SK-N-SH treated with all-trans-retinoic acid at 6 μM for 48 hours (cell line): ENCODE results near the gene BNC2.

Experiments used
- ARNTL ChIP-seq: fragments of 450-650 bp; formaldehyde crosslinking; IDR thresholded peaks from 2 replicates; pipeline ENCODE4 v1.5.0; 2020; ENCODE audit warnings: low read depth, mild to moderate bottlenecking, moderate library complexity, borderline replicate concordance
- BACH2 ChIP-seq: fragments of 250-450 bp; sonication (Bioruptor Pico); IDR thresholded peaks from 2 replicates; pipeline ENCODE4 v1.9.0; 2021; ENCODE audit warnings: mild to moderate bottlenecking, borderline replicate concordance
- ESRRG ChIP-seq: fragments of 250-450 bp; sonication (Bioruptor Pico); IDR thresholded peaks from 2 replicates; pipeline ENCODE4 v1.6.1; 2021; ENCODE audit warnings: mild to moderate bottlenecking
- ISL1 ChIP-seq: fragments of 250-450 bp; sonication (Bioruptor Pico); IDR thresholded peaks from 2 replicates; pipeline ENCODE4 v2.1.2; 2022; ENCODE audit warnings: mild to moderate bottlenecking, moderate library complexity
- PATZ1 ChIP-seq: fragments of 250-450 bp; sonication (Bioruptor Pico); IDR thresholded peaks from 2 replicates; pipeline ENCODE4 v1.8.0; 2020; ENCODE audit warnings: mild to moderate bottlenecking, moderate library complexity, borderline replicate concordance
- POU6F1 ChIP-seq: fragments of 250-450 bp; sonication (Bioruptor Pico); IDR thresholded peaks from 2 replicates; pipeline ENCODE4 v1.8.0; 2021; ENCODE audit warnings: low read depth, mild to moderate bottlenecking, moderate library complexity, borderline replicate concordance
- PPARA ChIP-seq: fragments of 250-450 bp; sonication (Bioruptor Pico); IDR thresholded peaks from 2 replicates; pipeline ENCODE4 v1.5.0; 2020; ENCODE audit warnings: mild to moderate bottlenecking, borderline replicate concordance
- RARB ChIP-seq: fragments of 250-450 bp; sonication (Bioruptor Pico); IDR thresholded peaks from 2 replicates; pipeline ENCODE4 v1.8.0; 2021; ENCODE audit warnings: mild to moderate bottlenecking, moderate library complexity
- TOX ChIP-seq: fragments of 250-450 bp; sonication (Bioruptor Pico); IDR thresholded peaks from 2 replicates; pipeline ENCODE4 v1.8.0; 2021; ENCODE audit warnings: mild to moderate bottlenecking, moderate library complexity, borderline replicate concordance
- ZFP3 ChIP-seq: fragments of 250-450 bp; sonication (Bioruptor Pico); IDR thresholded peaks from 2 replicates; pipeline ENCODE4 v1.5.0; 2020; ENCODE audit warnings: mild to moderate bottlenecking, moderate library complexity
- ZFP30 ChIP-seq: fragments of 450-650 bp; formaldehyde crosslinking; IDR thresholded peaks from 2 replicates; pipeline ENCODE4 v1.5.0; 2022; ENCODE audit warnings: mild to moderate bottlenecking, moderate library complexity
- ZNF565 ChIP-seq: fragments of 450-650 bp; formaldehyde crosslinking; conservative IDR thresholded peaks from 2 replicates; pipeline ENCODE4 v1.5.0; 2020; ENCODE audit warnings: low read depth, mild to moderate bottlenecking, moderate library complexity

GRCh38 chr9:16608906-16609305 is 261.6 kb downstream of the BNC2 start:
- TF ChIP-seq ISL1 (CRISPR knock-in tag) (no peak), PATZ1 (no peak), TOX (CRISPR knock-in tag) (no peak), BACH2 (CRISPR knock-in tag) (no peak), ZFP3 (CRISPR knock-in tag) (no peak), ZFP30 (CRISPR knock-in tag) (no peak), RARB (CRISPR knock-in tag) (no peak), ZNF565 (CRISPR knock-in tag) (no peak), POU6F1 (CRISPR knock-in tag) (no peak), PPARA (CRISPR knock-in tag) (no peak), ARNTL (no peak), ESRRG (CRISPR knock-in tag) (no peak)
